Measurements from ENCODE around the gene POLR2E.

- TF ChIP-seq CTCF (conservative IDR thresholded peaks at IDR 0.05) (no peak), EZH2 (IDR thresholded peaks at IDR 0.05; ENCODE audit: low read depth) (no peak)
Measured at GRCh38 chr19:1143828-1144399, 48.7 kb upstream of the POLR2E start.
